WTC11 (cell line): ENCODE results near the gene IDH3G. TPM values are rescaled to one million over a fixed set of nuclear protein-coding genes. Genes with fewer than 3 reads are reported as not detected.

Experiments
- ATAC-seq: fragments of 200-7000 bp; cut with Tn5 transposase; 2 replicates; pipeline ENCODE4 v1.10.0; 2021; ENCODE audit warnings: mild to moderate bottlenecking, moderate library complexity
- CTCF ChIA-PET: fragments of 300-600 bp; sonication (Branson Sonifier 250); formaldehyde crosslinking; loops from one replicate; lab custom pipeline; 2021; ENCODE audit warnings: antibody characterized with exemption; lab: Charles Lee
- POLR2A ChIA-PET: fragments of 350-600 bp; sonication (Branson Sonifier 250); formaldehyde crosslinking; loops from one replicate; lab custom pipeline; 2021; ENCODE audit warnings: antibody characterized with exemption; lab: Charles Lee
- DNase-seq: peaks from one replicate; pipeline ENCODE4 v3.0.0; 2021; ENCODE audit warnings: low spot score
- H3K27ac Mint-ChIP-seq: 2 replicates; pipeline ENCODE4 v1.8.0; 2021; ENCODE audit warnings: mixed read lengths
- H3K27me3 Mint-ChIP-seq: 2 replicates; pipeline ENCODE4 v1.8.0; 2021; ENCODE audit warnings: low read depth, mild to moderate bottlenecking, moderate library complexity, mixed read lengths
- H3K36me3 Mint-ChIP-seq: 2 replicates; pipeline ENCODE4 v1.8.0; 2021; ENCODE audit warnings: mixed read lengths
- H3K4me1 Mint-ChIP-seq: 2 replicates; pipeline ENCODE4 v1.8.0; 2022; ENCODE audit warnings: mixed read lengths
- H3K4me3 Mint-ChIP-seq: 2 replicates; pipeline ENCODE4 v1.8.0; 2021; ENCODE audit warnings: mild to moderate bottlenecking, moderate library complexity, mixed read lengths
- H3K9me3 Mint-ChIP-seq: 2 replicates; pipeline ENCODE4 v1.8.0; 2021; ENCODE audit warnings: mixed read lengths
- ESRRA ChIP-seq: sonication (generic); formaldehyde crosslinking; IDR thresholded peaks from 2 replicates; pipeline ENCODE4 v1.8.1; 2022; ENCODE audit warnings: mild to moderate bottlenecking, missing genetic modification reagents, borderline replicate concordance
- ETV6 ChIP-seq: sonication (generic); formaldehyde crosslinking; IDR thresholded peaks from 2 replicates; pipeline ENCODE4 v1.8.1; 2022; ENCODE audit warnings: mild to moderate bottlenecking, missing genetic modification reagents
- KAT7 ChIP-seq: sonication (generic); formaldehyde crosslinking; IDR thresholded peaks from 2 replicates; pipeline ENCODE4 v1.8.1; 2023; ENCODE audit warnings: missing genetic modification reagents, mild to moderate bottlenecking, borderline replicate concordance
- MYBL2 ChIP-seq: sonication (generic); formaldehyde crosslinking; IDR thresholded peaks from 2 replicates; pipeline ENCODE4 v1.8.1; 2023; ENCODE audit warnings: mild to moderate bottlenecking, moderate library complexity, missing genetic modification reagents
- SMAD3 ChIP-seq: sonication (generic); formaldehyde crosslinking; IDR thresholded peaks from 2 replicates; pipeline ENCODE4 v1.8.0; 2022; ENCODE audit warnings: missing genetic modification reagents, mild to moderate bottlenecking, borderline replicate concordance
- SMAD4 ChIP-seq: sonication (generic); formaldehyde crosslinking; IDR thresholded peaks from 2 replicates; pipeline ENCODE4 v1.8.0; 2022; ENCODE audit warnings: mild to moderate bottlenecking, missing genetic modification reagents
- STAT6 ChIP-seq: sonication (generic); formaldehyde crosslinking; conservative IDR thresholded peaks from 2 replicates; pipeline ENCODE4 v1.8.1; 2023; ENCODE audit warnings: mild to moderate bottlenecking, low read depth, missing genetic modification reagents, moderate library complexity
- TEAD1 ChIP-seq: sonication (generic); formaldehyde crosslinking; IDR thresholded peaks from 2 replicates; pipeline ENCODE4 v1.8.0; 2022; ENCODE audit warnings: mild to moderate bottlenecking, missing genetic modification reagents
- ZNF138 ChIP-seq: sonication (generic); formaldehyde crosslinking; conservative IDR thresholded peaks from 2 replicates; pipeline ENCODE4 v1.8.1; 2022; ENCODE audit warnings: mild to moderate bottlenecking, moderate library complexity, missing genetic modification reagents
- ZNF219 ChIP-seq: sonication (generic); formaldehyde crosslinking; IDR thresholded peaks from 2 replicates; pipeline ENCODE4 v1.8.0; 2023; ENCODE audit warnings: missing genetic modification reagents, mild to moderate bottlenecking, borderline replicate concordance
- ZNF396 ChIP-seq: fragments of 250-450 bp; sonication (Bioruptor Pico); IDR thresholded peaks from 2 replicates; pipeline ENCODE4 v1.8.0; 2021; ENCODE audit warnings: mild to moderate bottlenecking, moderate library complexity, borderline replicate concordance
- total RNA-seq: library from RNA; stranded (reverse); gene quantifications from 3 replicates; pipeline ENCODE4 v1.2.3, GENCODE V29; 2021
- TF ChIP-seq, protein P1 (sequence below): sonication (generic); formaldehyde crosslinking; IDR thresholded peaks from 2 replicates; pipeline ENCODE4 v1.8.1; 2023; ENCODE audit warnings: mild to moderate bottlenecking, missing genetic modification reagents, moderate library complexity
- TF ChIP-seq, protein P2 (sequence below): fragments of 250-450 bp; sonication (Bioruptor Pico); IDR thresholded peaks from 2 replicates; pipeline ENCODE4 v2.1.2; 2022; ENCODE audit warnings: mild to moderate bottlenecking, moderate library complexity
- TF ChIP-seq, protein P3 (sequence below): sonication (generic); formaldehyde crosslinking; IDR thresholded peaks from 2 replicates; pipeline ENCODE4 v1.8.1; 2023; ENCODE audit warnings: mild to moderate bottlenecking, missing genetic modification reagents, borderline replicate concordance

The IDH3G gene
- total RNA-seq, 1 experiment from 2014 or later, result 52.4 TPM

- no peak for DNase-seq
- POLR2A ChIA-PET, result no interaction called here
- H3K9me3 Mint-ChIP-seq, result no peaks in the 10 kb centered on the region
- no peak overlapping the region for H3K4me3 Mint-ChIP-seq
- H3K27ac Mint-ChIP-seq, result no peak overlapping the region
- H3K4me1 Mint-ChIP-seq, result peaks cover 3% of the 10 kb centered on the region; the same call in 1 of the 2 replicates
- CTCF ChIA-PET, result no interaction called here
- no peak for ATAC-seq
- H3K27me3 Mint-ChIP-seq, result no peaks in the 10 kb centered on the region
- H3K36me3 Mint-ChIP-seq, result no peaks in the 10 kb centered on the region
- TF ChIP-seq MYBL2, result no peak
- no peak for TF ChIP-seq SMAD3 (CRISPR knock-in tag)
- no peak for TF ChIP-seq STAT6 (CRISPR knock-in tag)
- no peak for TF ChIP-seq KAT7 (CRISPR knock-in tag)
- TF ChIP-seq, protein P1, sequence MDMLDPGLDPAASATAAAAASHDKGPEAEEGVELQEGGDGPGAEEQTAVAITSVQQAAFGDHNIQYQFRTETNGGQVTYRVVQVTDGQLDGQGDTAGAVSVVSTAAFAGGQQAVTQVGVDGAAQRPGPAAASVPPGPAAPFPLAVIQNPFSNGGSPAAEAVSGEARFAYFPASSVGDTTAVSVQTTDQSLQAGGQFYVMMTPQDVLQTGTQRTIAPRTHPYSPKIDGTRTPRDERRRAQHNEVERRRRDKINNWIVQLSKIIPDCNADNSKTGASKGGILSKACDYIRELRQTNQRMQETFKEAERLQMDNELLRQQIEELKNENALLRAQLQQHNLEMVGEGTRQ (CRISPR knock-in tag), result no peak
- no peak for TF ChIP-seq SMAD4 (CRISPR knock-in tag)
- TF ChIP-seq, protein P2, sequence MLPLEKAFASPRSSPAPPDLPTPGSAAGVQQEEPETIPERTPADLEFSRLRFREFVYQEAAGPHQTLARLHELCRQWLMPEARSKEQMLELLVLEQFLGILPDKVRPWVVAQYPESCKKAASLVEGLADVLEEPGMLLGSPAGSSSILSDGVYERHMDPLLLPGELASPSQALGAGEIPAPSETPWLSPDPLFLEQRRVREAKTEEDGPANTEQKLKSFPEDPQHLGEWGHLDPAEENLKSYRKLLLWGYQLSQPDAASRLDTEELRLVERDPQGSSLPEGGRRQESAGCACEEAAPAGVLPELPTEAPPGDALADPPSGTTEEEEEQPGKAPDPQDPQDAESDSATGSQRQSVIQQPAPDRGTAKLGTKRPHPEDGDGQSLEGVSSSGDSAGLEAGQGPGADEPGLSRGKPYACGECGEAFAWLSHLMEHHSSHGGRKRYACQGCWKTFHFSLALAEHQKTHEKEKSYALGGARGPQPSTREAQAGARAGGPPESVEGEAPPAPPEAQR (CRISPR knock-in tag), result no peak
- no peak for TF ChIP-seq ZNF138 (CRISPR knock-in tag)
- no peak for TF ChIP-seq ETV6 (CRISPR knock-in tag)
- TF ChIP-seq TEAD1 (CRISPR knock-in tag), result no peak
- TF ChIP-seq ZNF396, result no peak
- no peak for TF ChIP-seq ZNF219 (CRISPR knock-in tag)
These were observed 23.4 kb downstream of the IDH3G start for GRCh38 chrX:153770601-153771414.

DNA sequence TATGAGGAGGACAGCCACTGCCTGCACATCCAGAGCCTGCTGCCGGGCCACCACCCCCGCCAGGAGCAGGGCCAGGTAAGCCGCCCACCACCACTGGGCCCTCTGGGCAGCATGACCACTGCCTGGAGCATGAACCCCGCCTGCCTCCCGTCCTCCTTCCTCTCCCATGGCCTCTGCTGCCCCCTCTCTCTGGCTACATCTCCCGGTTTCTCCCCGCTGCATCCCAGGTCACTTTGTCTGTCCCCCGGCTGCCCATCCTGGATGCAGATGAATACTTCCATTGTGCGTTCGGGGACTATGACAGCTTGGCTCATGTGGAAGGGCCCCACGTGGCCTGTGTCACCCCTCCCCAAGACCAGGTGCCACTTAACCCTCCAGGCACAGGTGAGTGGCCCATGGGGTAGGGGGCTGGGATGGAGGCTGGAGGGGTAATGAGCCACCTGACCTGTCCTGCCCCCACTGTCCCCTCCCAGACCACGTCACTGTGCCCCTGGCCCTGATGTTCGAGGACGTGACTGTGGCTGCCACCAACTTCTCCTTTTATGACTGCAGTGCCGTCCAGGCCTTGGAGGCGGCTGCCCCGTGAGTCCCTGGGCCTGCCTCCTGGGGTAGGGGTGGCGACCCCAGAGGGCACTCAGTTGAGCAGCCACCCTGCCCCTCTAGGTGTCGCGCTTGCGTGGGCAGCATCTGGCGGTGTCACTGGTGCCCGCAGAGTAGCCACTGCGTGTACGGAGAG, 24.1 kb downstream of the IDH3G start:
- DNase-seq, result no peak
- H3K36me3 Mint-ChIP-seq, result no peaks in the 10 kb centered on the region
- no peaks in the 10 kb centered on the region for H3K27me3 Mint-ChIP-seq
- no peak for TF ChIP-seq KAT7 (CRISPR knock-in tag)
- TF ChIP-seq, all 79 proteins: peak for 0
- Mint-ChIP-seq H3K9me3 (no peaks in the 10 kb centered on the region), H3K27ac (no peak overlapping the region), H3K4me1 (peaks cover 3% of the 10 kb centered on the region; the same call in 1 of the 2 replicates), H3K4me3 (no peak overlapping the region)
- ChIA-PET POLR2A (no interaction called here), CTCF (no interaction called here)
- ATAC-seq, result no peak

- no peak for DNase-seq
- CTCF ChIA-PET, result interaction anchor here (1.1 kb wide), 1 partner anchor 12 kb away, joined by 4 read pairs; the partner anchor contains the start of gene SRPK3
- no peak overlapping the region for H3K27ac Mint-ChIP-seq
- H3K27me3 Mint-ChIP-seq, result no peaks in the 10 kb centered on the region
- H3K4me1 Mint-ChIP-seq, result peaks cover 3% of the 10 kb centered on the region; the same call in 1 of the 2 replicates
- no peak overlapping the region for H3K4me3 Mint-ChIP-seq
- no peaks in the 10 kb centered on the region for H3K9me3 Mint-ChIP-seq
- ATAC-seq, result no peak
- H3K36me3 Mint-ChIP-seq, result no peaks in the 10 kb centered on the region
- POLR2A ChIA-PET, result no interaction called here
- no peak for TF ChIP-seq ESRRA (CRISPR knock-in tag)
- TF ChIP-seq, protein P3, sequence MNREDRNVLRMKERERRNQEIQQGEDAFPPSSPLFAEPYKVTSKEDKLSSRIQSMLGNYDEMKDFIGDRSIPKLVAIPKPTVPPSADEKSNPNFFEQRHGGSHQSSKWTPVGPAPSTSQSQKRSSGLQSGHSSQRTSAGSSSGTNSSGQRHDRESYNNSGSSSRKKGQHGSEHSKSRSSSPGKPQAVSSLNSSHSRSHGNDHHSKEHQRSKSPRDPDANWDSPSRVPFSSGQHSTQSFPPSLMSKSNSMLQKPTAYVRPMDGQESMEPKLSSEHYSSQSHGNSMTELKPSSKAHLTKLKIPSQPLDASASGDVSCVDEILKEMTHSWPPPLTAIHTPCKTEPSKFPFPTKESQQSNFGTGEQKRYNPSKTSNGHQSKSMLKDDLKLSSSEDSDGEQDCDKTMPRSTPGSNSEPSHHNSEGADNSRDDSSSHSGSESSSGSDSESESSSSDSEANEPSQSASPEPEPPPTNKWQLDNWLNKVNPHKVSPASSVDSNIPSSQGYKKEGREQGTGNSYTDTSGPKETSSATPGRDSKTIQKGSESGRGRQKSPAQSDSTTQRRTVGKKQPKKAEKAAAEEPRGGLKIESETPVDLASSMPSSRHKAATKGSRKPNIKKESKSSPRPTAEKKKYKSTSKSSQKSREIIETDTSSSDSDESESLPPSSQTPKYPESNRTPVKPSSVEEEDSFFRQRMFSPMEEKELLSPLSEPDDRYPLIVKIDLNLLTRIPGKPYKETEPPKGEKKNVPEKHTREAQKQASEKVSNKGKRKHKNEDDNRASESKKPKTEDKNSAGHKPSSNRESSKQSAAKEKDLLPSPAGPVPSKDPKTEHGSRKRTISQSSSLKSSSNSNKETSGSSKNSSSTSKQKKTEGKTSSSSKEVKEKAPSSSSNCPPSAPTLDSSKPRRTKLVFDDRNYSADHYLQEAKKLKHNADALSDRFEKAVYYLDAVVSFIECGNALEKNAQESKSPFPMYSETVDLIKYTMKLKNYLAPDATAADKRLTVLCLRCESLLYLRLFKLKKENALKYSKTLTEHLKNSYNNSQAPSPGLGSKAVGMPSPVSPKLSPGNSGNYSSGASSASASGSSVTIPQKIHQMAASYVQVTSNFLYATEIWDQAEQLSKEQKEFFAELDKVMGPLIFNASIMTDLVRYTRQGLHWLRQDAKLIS (CRISPR knock-in tag), result no peak
These were observed 24.9 kb downstream of the IDH3G start for GRCh38 chrX:153769158-153769864.
